Fibroblast of the aortic adventitia (primary cell): ENCODE results near the gene CTCF. TPM values are rescaled to one million over a fixed set of nuclear protein-coding genes. Genes with fewer than 3 reads are reported as not detected.

ENCODE experiments used
- DNase-seq: peaks from one replicate; pipeline ENCODE4 v3.0.0-alpha.2; 2010; ENCODE audit warnings: low read depth
- H3K4me3 ChIP-seq: 2 replicates; pipeline ENCODE4 v1.5.1; 2011; ENCODE audit warnings: low read depth, mild to moderate bottlenecking, control low read depth, low read length, moderate library complexity
- CTCF ChIP-seq: IDR thresholded peaks from 2 replicates; pipeline ENCODE4 v1.5.1; 2011; ENCODE audit warnings: mild to moderate bottlenecking, low read length, control low read depth, inconsistent platforms; ENCODE audit not compliant: insufficient read depth
- total RNA-seq: library from RNA; depleted of rRNA; stranded (reverse); fragments of >200 nt; gene quantifications from 2 replicates; pipeline ENCODE4 v1.2.3, GENCODE V29; 2012; ENCODE audit warnings: low replicate concordance

The CTCF gene
- total RNA-seq, 1 donor, result 34.3 TPM

GRCh38 chr16:67664258-67664657 lies 101.9 kb downstream of the CTCF start:
- no peak for DNase-seq
- TF ChIP-seq CTCF, result no peak
- H3K4me3 ChIP-seq, result no peak overlapping the region

GRCh38 chr16:67664871-67665270 lies 102.5 kb downstream of the CTCF start:
- no peak overlapping the region for H3K4me3 ChIP-seq
- TF ChIP-seq CTCF, result no peak
- DNase-seq, result no peak

GRCh38 chr16:67665598-67665997 lies 103.3 kb downstream of the CTCF start:
- no peak for TF ChIP-seq CTCF
- peak overlapping the region; percentile 76 for H3K4me3 ChIP-seq
- DNase-seq, result no peak

- no peak for DNase-seq
- TF ChIP-seq CTCF, result no peak
- peak overlapping the region; percentile 76 for H3K4me3 ChIP-seq
These were observed 103.8 kb downstream of the CTCF start for GRCh38 chr16:67666032-67666551.

GRCh38 chr16:67666559-67667452 lies 104.5 kb downstream of the CTCF start, which contains the start of the genes C16orf86 and ENKD1:
TSS of gene C16orf86 (plus strand) at chr16:67666814. CDS start at chr16:67666971, 157 bp downstream.
TSS of gene ENKD1 (minus strand) at chr16:67666750. CDS start at chr16:67666442, 308 bp downstream.
- TF ChIP-seq CTCF, result no peak
- peak; percentile 61 for DNase-seq
- H3K4me3 ChIP-seq, result peak within 1 kb of the TSS; percentile 76

GRCh38 chr16:67667453-67667816 lies 105.1 kb downstream of the CTCF start:
- H3K4me3 ChIP-seq, result peak overlapping the region; percentile 76
- no peak for DNase-seq
- no peak for TF ChIP-seq CTCF
